HG03439 (cell line): Measurements from ENCODE around the gene MALRD1.
"Not testable (repeated sequence)": the region's sequence is repeated elsewhere in the genome, so short reads cannot be mapped to it uniquely, and the experiment has no call there.

Experiments
- ATAC-seq: cut with Tn5 transposase; IDR thresholded peaks from one replicate; pipeline ENCODE4 v1.9.1; 2021; ENCODE audit warnings: mild to moderate bottlenecking, moderate library complexity; ENCODE audit not compliant: unreplicated experiment

MALRD1 gene

GRCh38 chr10:19750972-19751371 is 702.4 kb downstream of the MALRD1 start:
- no peak for ATAC-seq

DNA sequence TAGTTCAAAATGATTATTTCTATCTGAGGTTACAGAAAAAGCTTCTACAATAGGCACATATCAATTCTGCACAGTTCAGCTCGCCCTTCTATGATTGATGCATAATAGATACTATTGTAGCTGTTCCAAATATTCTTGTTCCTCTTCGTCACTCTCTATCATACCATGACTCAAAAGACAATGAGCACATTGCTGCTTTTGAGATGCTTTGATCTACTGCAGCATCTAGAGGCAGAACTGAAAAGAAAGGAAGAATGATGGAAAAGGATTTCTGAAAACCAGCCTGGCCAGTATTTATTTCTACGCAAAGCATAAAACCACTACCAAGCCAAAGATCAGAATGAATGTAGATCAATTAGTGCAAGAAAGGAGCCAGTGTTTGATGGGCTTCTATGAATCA is 708.3 kb downstream of the MALRD1 start:
- ATAC-seq: no peak

GRCh38 chr10:19762026-19762425 is 713.4 kb downstream of the MALRD1 start:
- no peak for ATAC-seq

DNA sequence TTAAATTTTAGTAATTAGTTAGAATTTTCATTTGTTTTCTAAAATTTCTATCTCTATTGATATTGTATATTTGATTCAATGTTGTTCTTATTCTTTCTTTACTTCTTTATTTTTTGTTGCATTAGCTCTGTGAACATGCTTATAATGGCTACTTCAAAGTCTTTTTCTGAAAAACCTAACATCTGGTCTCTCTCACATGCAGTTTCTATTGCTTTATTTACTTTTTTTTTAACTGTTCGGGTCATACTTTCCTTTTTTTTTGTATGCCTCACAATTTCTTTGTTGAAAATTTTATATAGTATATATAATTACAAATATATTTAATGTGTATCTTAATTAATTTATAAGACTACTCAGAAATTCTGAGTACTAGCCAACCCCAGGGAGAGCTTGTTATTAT is 715.5 kb downstream of the MALRD1 start:
- ATAC-seq: no peak

DNA sequence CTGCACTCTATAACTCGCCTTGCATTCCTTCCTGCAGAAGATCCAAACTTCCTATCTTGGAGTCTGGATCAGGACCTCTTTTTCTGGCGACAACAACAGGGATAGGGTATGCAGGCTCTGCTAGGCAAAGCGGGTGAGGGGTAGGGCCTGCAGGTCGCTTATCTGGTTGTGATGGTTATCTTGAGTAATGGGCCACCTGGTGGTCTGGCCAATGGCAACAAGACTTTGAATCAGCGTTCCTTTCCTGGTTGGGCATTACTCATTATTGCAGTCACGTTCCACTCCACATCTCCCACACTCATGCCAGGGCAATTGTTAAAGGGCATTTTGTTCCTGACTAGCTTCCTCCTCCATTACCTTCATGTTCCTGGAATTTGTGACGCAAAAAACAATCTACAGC is 719.3 kb downstream of the MALRD1 start:
- no peak for ATAC-seq

DNA sequence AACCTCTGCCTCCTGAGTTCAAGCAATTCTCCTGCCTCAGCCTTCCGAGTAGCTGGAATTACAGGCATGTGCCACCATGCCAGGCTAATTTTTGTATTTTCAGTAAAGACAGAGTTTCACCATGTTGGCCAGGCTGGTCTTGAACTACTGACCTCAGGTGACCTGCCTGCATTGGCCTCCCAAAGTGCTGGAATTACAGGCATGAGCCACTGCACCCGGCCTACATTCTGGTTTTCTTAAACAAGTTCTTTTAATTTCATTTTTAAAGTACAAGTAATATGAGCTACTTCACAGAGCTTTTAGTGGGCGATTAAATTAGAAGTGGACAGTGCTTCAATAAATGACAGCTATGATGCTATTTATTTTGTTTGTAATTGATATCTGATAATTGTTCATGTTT is 721.2 kb downstream of the MALRD1 start:
- ATAC-seq: not testable (repeated sequence)

GRCh38 chr10:19772972-19773371 is 724.4 kb downstream of the MALRD1 start:
- ATAC-seq: no peak

GRCh38 chr10:19775296-19775695 is 726.7 kb downstream of the MALRD1 start:
- no peak for ATAC-seq

DNA sequence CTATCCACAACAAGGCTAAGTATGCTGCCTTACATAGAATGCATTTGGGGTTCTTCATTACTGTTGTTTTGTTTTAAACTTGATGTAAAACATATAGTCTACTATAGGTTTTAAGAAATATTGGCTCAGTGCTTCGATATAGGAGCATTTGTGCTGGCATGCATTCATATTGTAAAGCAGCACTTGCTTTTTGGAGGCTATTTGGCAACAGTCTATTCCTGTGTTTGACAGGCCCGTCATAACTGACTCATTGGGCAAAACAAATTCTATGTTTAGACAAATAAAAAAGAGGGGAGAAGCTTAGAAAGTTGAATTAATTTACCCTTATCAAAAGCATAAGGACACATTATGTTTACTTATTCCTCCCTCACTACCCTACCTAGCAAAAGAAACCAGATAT is 729.2 kb downstream of the MALRD1 start:
- ATAC-seq: no peak

- ATAC-seq: no peak
Observed at GRCh38 chr10:19778996-19779395, 730.4 kb downstream of the MALRD1 start.

- no peak for ATAC-seq
Observed at GRCh38 chr10:19782430-19783089, 734.0 kb downstream of the MALRD1 start.

DNA sequence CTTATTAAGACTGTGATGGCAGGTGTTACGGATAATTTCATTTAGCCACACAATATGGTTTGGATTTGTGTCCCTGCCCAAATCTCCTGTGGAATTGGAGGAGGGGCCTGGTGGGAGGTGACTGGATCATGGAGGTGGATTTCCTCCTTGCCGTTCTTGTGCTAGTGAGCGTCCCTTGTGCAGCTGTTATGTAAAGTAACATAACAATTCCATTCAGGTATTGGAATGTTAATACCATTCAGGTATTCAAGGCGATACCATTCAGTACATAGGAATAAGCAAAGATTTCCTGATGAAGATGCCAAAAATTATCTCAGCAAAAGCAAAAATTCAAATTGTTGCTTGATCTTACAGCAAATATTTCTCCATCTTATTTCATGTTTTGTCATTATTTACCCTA is 735.1 kb downstream of the MALRD1 start:
- ATAC-seq: no peak
